Measurements from ENCODE around the gene PI4KA. TPM values are rescaled to one million over a fixed set of nuclear protein-coding genes. Genes with fewer than 3 reads are reported as not detected.

PI4KA gene
- total RNA-seq, 1 experiment from 2014 or later: 54.3 TPM

DNA sequence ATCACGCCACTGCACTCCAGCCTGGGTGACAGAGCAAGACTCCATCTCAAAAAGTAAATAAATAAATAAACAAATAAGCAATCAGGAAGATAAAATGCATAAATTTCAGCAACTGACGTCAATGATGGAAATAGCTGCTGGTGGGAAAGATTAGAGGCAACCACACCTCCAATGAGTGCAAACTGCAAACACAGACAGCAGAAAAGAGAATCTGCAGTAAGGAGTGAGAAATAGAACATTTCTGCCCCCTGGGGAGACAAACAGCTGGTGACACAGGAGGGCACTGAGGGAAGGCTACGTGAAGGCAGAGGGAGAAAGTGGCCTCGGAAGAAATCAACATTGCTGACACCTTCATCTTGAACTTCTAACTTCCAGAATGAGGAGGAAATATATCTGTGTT is 6.5 kb downstream of the PI4KA start:
- Histone ChIP-seq H3K27ac (ENCODE audit: low read length) (no peak overlapping the region), H3K4me3 (ENCODE audit: low read depth in 2 of 2, low read length in 2 of 2) (no peak overlapping the region), H3K36me3 (ENCODE audit: control insufficient read depth, insufficient read depth, low read length) (no peaks in the 10 kb centered on the region), H3K9me3 (ENCODE audit: control insufficient read depth, insufficient read depth, low read depth, low read length) (no peaks in the 10 kb centered on the region), H3K4me1 (ENCODE audit: control insufficient read depth, insufficient read depth, low read length) (peaks cover 14% of the 10 kb centered on the region), H3K27me3 (ENCODE audit: control insufficient read depth, insufficient read depth, low read length) (no peaks in the 10 kb centered on the region)
- in situ Hi-C loops (cut with HindIII; ENCODE audit: low pct_unique_long_range_greater_than_20kb, low sequenced_read_pairs) (no loop called here), intact Hi-C loops (cut with micrococcal nuclease; ENCODE audit: unreplicated experiment) (no loop called here)
- POLR2A ChIA-PET: no interaction called here
- CTCF ChIA-PET: no interaction called here
- TF ChIP-seq TCF7L2 (IDR thresholded peaks at IDR 0.05; ENCODE audit: low read depth, low read length): no peak
- TF ChIP-seq, protein P1, sequence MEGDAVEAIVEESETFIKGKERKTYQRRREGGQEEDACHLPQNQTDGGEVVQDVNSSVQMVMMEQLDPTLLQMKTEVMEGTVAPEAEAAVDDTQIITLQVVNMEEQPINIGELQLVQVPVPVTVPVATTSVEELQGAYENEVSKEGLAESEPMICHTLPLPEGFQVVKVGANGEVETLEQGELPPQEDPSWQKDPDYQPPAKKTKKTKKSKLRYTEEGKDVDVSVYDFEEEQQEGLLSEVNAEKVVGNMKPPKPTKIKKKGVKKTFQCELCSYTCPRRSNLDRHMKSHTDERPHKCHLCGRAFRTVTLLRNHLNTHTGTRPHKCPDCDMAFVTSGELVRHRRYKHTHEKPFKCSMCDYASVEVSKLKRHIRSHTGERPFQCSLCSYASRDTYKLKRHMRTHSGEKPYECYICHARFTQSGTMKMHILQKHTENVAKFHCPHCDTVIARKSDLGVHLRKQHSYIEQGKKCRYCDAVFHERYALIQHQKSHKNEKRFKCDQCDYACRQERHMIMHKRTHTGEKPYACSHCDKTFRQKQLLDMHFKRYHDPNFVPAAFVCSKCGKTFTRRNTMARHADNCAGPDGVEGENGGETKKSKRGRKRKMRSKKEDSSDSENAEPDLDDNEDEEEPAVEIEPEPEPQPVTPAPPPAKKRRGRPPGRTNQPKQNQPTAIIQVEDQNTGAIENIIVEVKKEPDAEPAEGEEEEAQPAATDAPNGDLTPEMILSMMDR (IDR thresholded peaks at IDR 0.05): no peak
- TF ChIP-seq, protein P2, sequence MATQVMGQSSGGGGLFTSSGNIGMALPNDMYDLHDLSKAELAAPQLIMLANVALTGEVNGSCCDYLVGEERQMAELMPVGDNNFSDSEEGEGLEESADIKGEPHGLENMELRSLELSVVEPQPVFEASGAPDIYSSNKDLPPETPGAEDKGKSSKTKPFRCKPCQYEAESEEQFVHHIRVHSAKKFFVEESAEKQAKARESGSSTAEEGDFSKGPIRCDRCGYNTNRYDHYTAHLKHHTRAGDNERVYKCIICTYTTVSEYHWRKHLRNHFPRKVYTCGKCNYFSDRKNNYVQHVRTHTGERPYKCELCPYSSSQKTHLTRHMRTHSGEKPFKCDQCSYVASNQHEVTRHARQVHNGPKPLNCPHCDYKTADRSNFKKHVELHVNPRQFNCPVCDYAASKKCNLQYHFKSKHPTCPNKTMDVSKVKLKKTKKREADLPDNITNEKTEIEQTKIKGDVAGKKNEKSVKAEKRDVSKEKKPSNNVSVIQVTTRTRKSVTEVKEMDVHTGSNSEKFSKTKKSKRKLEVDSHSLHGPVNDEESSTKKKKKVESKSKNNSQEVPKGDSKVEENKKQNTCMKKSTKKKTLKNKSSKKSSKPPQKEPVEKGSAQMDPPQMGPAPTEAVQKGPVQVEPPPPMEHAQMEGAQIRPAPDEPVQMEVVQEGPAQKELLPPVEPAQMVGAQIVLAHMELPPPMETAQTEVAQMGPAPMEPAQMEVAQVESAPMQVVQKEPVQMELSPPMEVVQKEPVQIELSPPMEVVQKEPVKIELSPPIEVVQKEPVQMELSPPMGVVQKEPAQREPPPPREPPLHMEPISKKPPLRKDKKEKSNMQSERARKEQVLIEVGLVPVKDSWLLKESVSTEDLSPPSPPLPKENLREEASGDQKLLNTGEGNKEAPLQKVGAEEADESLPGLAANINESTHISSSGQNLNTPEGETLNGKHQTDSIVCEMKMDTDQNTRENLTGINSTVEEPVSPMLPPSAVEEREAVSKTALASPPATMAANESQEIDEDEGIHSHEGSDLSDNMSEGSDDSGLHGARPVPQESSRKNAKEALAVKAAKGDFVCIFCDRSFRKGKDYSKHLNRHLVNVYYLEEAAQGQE (IDR thresholded peaks at IDR 0.05; ENCODE audit: insufficient read depth in 1 of 2, low read depth in 2 of 2, low read length in 1 of 2): no peak
- TF ChIP-seq POLR2AphosphoS5 (IDR thresholded peaks at IDR 0.05; ENCODE audit: low read depth, low read length): no peak
- no peak for TF ChIP-seq SIN3A (IDR thresholded peaks at IDR 0.05; ENCODE audit: borderline replicate concordance, insufficient read depth, low read depth, low read length)
- BruUV-seq (replicated peaks): no TSS peak
- ATAC-seq (no peak), DNase-seq (ENCODE audit: low read depth, low spot score) (no peak)

DNA sequence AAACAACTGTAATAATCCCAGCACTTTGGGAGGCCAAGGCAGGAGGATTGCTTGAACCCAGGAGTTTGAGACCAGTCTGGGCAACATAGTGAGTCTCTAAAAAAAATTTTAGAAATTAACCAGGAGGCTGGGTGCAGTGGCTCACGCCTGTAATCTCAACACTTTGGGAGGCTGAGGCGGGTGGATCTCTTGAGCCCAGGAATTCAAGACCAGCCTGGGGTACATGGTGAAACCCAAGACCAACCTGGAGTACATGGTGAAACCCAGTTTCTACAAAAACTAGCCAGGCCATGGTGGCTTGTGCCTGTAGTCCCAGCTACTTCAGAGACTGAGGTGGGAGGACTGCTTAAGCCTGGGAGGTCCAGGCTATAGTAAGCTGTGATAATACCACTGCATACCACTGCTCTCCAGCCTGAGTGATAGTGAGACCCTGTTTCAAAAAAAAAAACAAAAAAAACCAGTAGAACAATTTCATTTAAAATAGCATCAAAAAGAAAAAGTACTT is 11.2 kb downstream of the PI4KA start:
- Histone ChIP-seq H3K27ac (ENCODE audit: low read length) (no peak overlapping the region), H3K9me3 (ENCODE audit: control insufficient read depth, insufficient read depth, low read depth, low read length) (no peaks in the 10 kb centered on the region), H3K4me1 (ENCODE audit: control insufficient read depth, insufficient read depth, low read length) (peaks cover 6% of the 10 kb centered on the region), H3K27me3 (ENCODE audit: control insufficient read depth, insufficient read depth, low read length) (no peaks in the 10 kb centered on the region), H3K4me3 (ENCODE audit: low read depth in 2 of 2, low read length in 2 of 2) (no peak overlapping the region), H3K36me3 (ENCODE audit: control insufficient read depth, insufficient read depth, low read length) (no peaks in the 10 kb centered on the region)
- no TSS peak for BruUV-seq (replicated peaks)
- TF ChIP-seq POLR2AphosphoS5 (IDR thresholded peaks at IDR 0.05; ENCODE audit: low read depth, low read length): no peak
- ChIA-PET CTCF (no interaction called here), POLR2A (no interaction called here)
- intact Hi-C loops (cut with micrococcal nuclease; ENCODE audit: unreplicated experiment): no loop called here
- in situ Hi-C loops (cut with HindIII; ENCODE audit: low pct_unique_long_range_greater_than_20kb, low sequenced_read_pairs): no loop called here
- ATAC-seq (no peak), DNase-seq (ENCODE audit: low read depth, low spot score) (no peak)

DNA sequence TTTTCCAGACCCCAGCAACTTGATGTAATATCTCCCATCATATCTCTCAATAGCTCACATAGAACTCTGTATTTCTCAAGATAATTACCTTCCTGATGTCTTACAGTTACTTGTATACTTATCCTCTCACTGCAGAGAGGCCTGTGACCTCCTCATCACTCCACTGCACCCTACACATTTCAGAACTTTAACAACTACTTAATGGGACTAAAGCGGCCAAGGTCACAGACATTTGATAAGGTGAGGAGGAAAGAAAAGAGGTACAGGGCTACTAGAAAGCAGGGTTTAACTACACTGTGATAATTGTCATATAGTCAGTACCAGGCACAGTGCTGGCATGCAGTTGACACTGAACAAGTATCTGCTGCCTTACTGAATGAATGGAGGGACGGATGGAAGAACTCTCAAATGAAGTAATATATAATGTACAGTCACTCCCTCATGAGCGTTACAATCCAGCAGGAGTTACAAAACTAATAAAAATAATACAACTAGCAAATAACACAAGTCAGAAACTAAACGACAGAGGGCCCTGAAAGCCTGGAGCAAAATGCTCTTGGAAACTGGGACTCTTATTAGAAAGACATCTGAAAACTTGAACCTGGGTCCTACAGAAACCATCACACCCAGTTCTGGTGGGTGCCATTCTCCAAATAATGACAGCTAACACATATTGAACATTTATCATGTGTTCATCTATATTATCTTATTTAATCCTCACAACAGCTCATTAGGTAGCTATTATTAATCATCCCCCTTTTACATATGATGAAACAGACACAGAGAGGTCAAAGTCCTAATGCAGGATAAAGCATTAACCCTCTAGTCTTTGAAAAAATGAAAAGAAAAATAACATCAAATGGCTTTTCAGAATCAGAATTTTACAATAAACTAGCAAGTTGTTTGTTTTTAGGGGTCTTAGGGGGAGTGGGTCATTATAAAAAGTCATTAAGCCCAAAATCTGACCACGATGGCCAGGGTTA is 14.3 kb downstream of the PI4KA start:
- ATAC-seq: no peak
- in situ Hi-C loops (cut with HindIII; ENCODE audit: low pct_unique_long_range_greater_than_20kb, low sequenced_read_pairs): no loop called here
- ChIA-PET POLR2A (no interaction called here), CTCF (no interaction called here)
- Histone ChIP-seq H3K4me1 (ENCODE audit: control insufficient read depth, insufficient read depth, low read length) (no peaks in the 10 kb centered on the region), H3K36me3 (ENCODE audit: control insufficient read depth, insufficient read depth, low read length) (no peaks in the 10 kb centered on the region), H3K27ac (ENCODE audit: low read length) (no peak overlapping the region), H3K9me3 (ENCODE audit: control insufficient read depth, insufficient read depth, low read depth, low read length) (no peaks in the 10 kb centered on the region), H3K27me3 (ENCODE audit: control insufficient read depth, insufficient read depth, low read length) (no peaks in the 10 kb centered on the region), H3K4me3 (ENCODE audit: low read depth in 2 of 2, low read length in 2 of 2) (no peak overlapping the region)
- TF ChIP-seq TCF7L2 (IDR thresholded peaks at IDR 0.05; ENCODE audit: low read depth, low read length) (no peak), SIN3A (IDR thresholded peaks at IDR 0.05; ENCODE audit: borderline replicate concordance, insufficient read depth, low read depth, low read length) (no peak), POLR2AphosphoS5 (IDR thresholded peaks at IDR 0.05; ENCODE audit: low read depth, low read length) (no peak)
- TF ChIP-seq, protein P2 (IDR thresholded peaks at IDR 0.05; ENCODE audit: insufficient read depth in 1 of 2, low read depth in 2 of 2, low read length in 1 of 2): no peak
- TF ChIP-seq, protein P1 (IDR thresholded peaks at IDR 0.05): no peak
- no peak for DNase-seq (ENCODE audit: low read depth, low spot score)
- intact Hi-C loops (cut with micrococcal nuclease; ENCODE audit: unreplicated experiment): no loop called here
- no TSS peak for BruUV-seq (replicated peaks)
